Endodermal cell (in vitro differentiated cells): ENCODE measurements around the gene LIX1L. TPM values are rescaled to one million over a fixed set of nuclear protein-coding genes. Genes with fewer than 3 reads are reported as not detected.

Source experiments
- DNase-seq: peaks from one replicate; pipeline ENCODE4 v3.0.0-alpha.2; 2017
- H3K27ac ChIP-seq: 2 replicates; pipeline ENCODE4 v1.5.1; 2013; ENCODE audit warnings: mild to moderate bottlenecking, low read depth, low read length, moderate library complexity
- H3K27me3 ChIP-seq: 2 replicates; pipeline ENCODE4 v1.6.1; 2013; ENCODE audit warnings: mild to moderate bottlenecking, low read length, moderate library complexity; ENCODE audit not compliant: insufficient read depth, control insufficient read depth, poor library complexity, severe bottlenecking
- H3K36me3 ChIP-seq: 2 replicates; pipeline ENCODE4 v1.7.0; 2013; ENCODE audit warnings: mild to moderate bottlenecking, low read length, moderate library complexity; ENCODE audit not compliant: control insufficient read depth, insufficient read depth
- H3K4me1 ChIP-seq: one replicate; pipeline ENCODE4 v1.7.0; 2013; ENCODE audit warnings: low read length; ENCODE audit not compliant: control insufficient read depth, insufficient read depth
- H3K4me3 ChIP-seq: 2 replicates; pipeline ENCODE4 v1.5.1; 2013; ENCODE audit warnings: mild to moderate bottlenecking, low read length, moderate library complexity
- H3K9ac ChIP-seq: 2 replicates; pipeline ENCODE4 v1.6.1; 2013; ENCODE audit warnings: mild to moderate bottlenecking, low read length, moderate library complexity; ENCODE audit not compliant: poor library complexity, severe bottlenecking; ENCODE audit errors: extremely low read depth
- H3K9me3 ChIP-seq: 2 replicates; pipeline ENCODE4 v1.6.1; 2013; ENCODE audit warnings: mild to moderate bottlenecking, low read length, moderate library complexity; ENCODE audit not compliant: control insufficient read depth
- H3K27ac Mint-ChIP-seq: 2 replicates; pipeline ENCODE4 v1.8.0; 2020; ENCODE audit warnings: mixed read lengths
- H3K27me3 Mint-ChIP-seq: 2 replicates; pipeline ENCODE4 v1.8.0; 2021; ENCODE audit warnings: mild to moderate bottlenecking, mixed read lengths; ENCODE audit not compliant: insufficient read depth
- H3K36me3 Mint-ChIP-seq: 2 replicates; pipeline ENCODE4 v1.8.0; 2020; ENCODE audit warnings: low read depth, mixed read lengths
- H3K4me1 Mint-ChIP-seq: 2 replicates; pipeline ENCODE4 v1.8.0; 2020; ENCODE audit warnings: mixed read lengths
- H3K4me3 Mint-ChIP-seq: 2 replicates; pipeline ENCODE4 v1.8.0; 2020; ENCODE audit warnings: mild to moderate bottlenecking, moderate library complexity, mixed read lengths
- H3K9me3 Mint-ChIP-seq: 2 replicates; pipeline ENCODE4 v1.8.0; 2020; ENCODE audit warnings: mild to moderate bottlenecking, mixed read lengths
- CTCF ChIP-seq: fragments of 200-600 bp; sonication (generic); conservative IDR thresholded peaks from 2 replicates; pipeline ENCODE4 v1.5.0; 2021; ENCODE audit warnings: antibody characterized with exemption, mild to moderate bottlenecking
- WGBS, 2 experiments: methylation state at CpG; one replicate each; pipeline versions ENCODE4 v1.1.5 to v1.1.7; 2013; ENCODE audit warnings: missing lambda C conversion rate in 2 of 2, mixed read lengths in 1 of 2; ENCODE audit not compliant: insufficient coverage in 1 of 2, insufficient read length in 1 of 2; 5-methylcytosine and 5-hydroxymethylcytosine counted together
- total RNA-seq, 2 donors: library from RNA; stranded (reverse); fragmentation: NEBNext Ultra II Directional in 1 of 2; extraction: Animal tissue kit (Norgen Biotek cat#: 25700) in 1 of 2; gene quantifications; 2 replicates in 1 of 2; 3 replicates in 1 of 2; pipeline ENCODE4 v1.2.1, GENCODE V29; 2021

The LIX1L gene
- total RNA-seq, 2 donors from 2014 or later, result 16.6 to 21.3 TPM

- H3K9ac ChIP-seq, result no peak overlapping the region
- Mint-ChIP-seq H3K36me3 (peaks cover 23% of the 10 kb centered on the region), H3K27ac (no peak overlapping the region), H3K4me1 (peaks cover 35% of the 10 kb centered on the region), H3K4me3 (no peak overlapping the region), H3K27me3 (no peaks in the 10 kb centered on the region), H3K9me3 (no peaks in the 10 kb centered on the region)
- peaks cover 50% of the 10 kb centered on the region for H3K36me3 ChIP-seq
- H3K4me1 ChIP-seq, result peaks cover 16% of the 10 kb centered on the region
- no peak overlapping the region for H3K27ac ChIP-seq
- WGBS, 2 experiments, result 92 to 100% methylated on average over 1 of the region's 1 CpG
- H3K27me3 ChIP-seq, result no peaks in the 10 kb centered on the region
- H3K9me3 ChIP-seq, result no peaks in the 10 kb centered on the region
- no peak for DNase-seq
- no peak overlapping the region for H3K4me3 ChIP-seq
- no peak for TF ChIP-seq CTCF
Measured at GRCh38 chr1:145937436-145937835, 20.4 kb downstream of the LIX1L start.

- Mint-ChIP-seq H3K27ac (peak overlapping the region; percentile 89), H3K27me3 (no peaks in the 10 kb centered on the region), H3K4me3 (no peak overlapping the region), H3K36me3 (peaks cover 15% of the 10 kb centered on the region), H3K4me1 (peaks cover 40% of the 10 kb centered on the region), H3K9me3 (no peaks in the 10 kb centered on the region)
- no peak for DNase-seq
- Histone ChIP-seq H3K9me3 (no peaks in the 10 kb centered on the region), H3K36me3 (peaks cover 41% of the 10 kb centered on the region), H3K4me3 (no peak overlapping the region), H3K27ac (no peak overlapping the region), H3K27me3 (no peaks in the 10 kb centered on the region), H3K9ac (no peak overlapping the region), H3K4me1 (peaks cover 16% of the 10 kb centered on the region)
- 96 to 97% methylated on average over 3 to 8 of the region's 8 CpGs for WGBS, 2 experiments
- no peak for TF ChIP-seq CTCF
Measured at GRCh38 chr1:145936247-145936646, 21.6 kb downstream of the LIX1L start.

GRCh38 chr1:145935708-145936107 lies 22.1 kb downstream of the LIX1L start:
- Histone ChIP-seq H3K36me3 (peaks cover 41% of the 10 kb centered on the region), H3K9me3 (no peaks in the 10 kb centered on the region), H3K9ac (no peak overlapping the region), H3K4me1 (peaks cover 16% of the 10 kb centered on the region), H3K4me3 (no peak overlapping the region), H3K27ac (no peak overlapping the region), H3K27me3 (no peaks in the 10 kb centered on the region)
- H3K9me3 Mint-ChIP-seq, result no peaks in the 10 kb centered on the region
- no peak for DNase-seq
- H3K4me1 Mint-ChIP-seq, result peaks cover 42% of the 10 kb centered on the region
- no peak for TF ChIP-seq CTCF
- H3K36me3 Mint-ChIP-seq, result peaks cover 13% of the 10 kb centered on the region
- no peaks in the 10 kb centered on the region for H3K27me3 Mint-ChIP-seq
- no peak overlapping the region for H3K4me3 Mint-ChIP-seq
- no peak overlapping the region for H3K27ac Mint-ChIP-seq
